ENCODE measurements around the gene EIF2S3. TPM values are rescaled to one million over a fixed set of nuclear protein-coding genes. Genes with fewer than 3 reads are reported as not detected.

EIF2S3 gene
- total RNA-seq, 1 donor from 2014 or later: 315 TPM

DNA sequence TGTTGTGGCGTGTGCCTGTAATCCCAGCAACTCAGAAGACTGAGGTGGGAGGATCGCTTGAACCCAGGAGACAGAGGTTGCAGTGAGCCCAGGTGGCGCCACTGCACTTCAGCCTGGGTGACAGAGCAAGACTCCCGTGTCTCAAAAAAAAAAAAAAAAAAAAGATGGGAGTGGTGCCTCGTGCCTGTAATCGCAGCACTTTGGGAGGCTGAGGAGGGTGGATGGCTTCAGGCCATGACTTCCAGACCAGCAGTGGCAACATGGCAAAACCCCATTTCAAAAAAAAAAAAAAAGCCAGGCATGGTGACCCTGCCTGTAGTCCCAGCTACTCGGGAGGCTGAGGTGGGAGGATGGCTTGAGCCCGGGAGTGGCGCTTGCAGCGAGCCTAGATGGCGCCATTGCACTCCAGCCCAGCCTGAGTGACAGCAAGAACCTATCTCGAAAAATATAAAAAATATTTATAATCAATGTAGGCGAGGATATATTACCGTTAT lies 27.0 kb downstream of the EIF2S3 start:
- H3K4me3 ChIP-seq (ENCODE audit: low read depth, low read length): no peak overlapping the region
- peak; percentile 56 for DNase-seq (ENCODE audit: low read depth)
- TF ChIP-seq CTCF (IDR thresholded peaks at IDR 0.05; ENCODE audit: insufficient read depth, low read length, severe bottlenecking): peak; percentile 36
- no peaks in the 10 kb centered on the region for H3K36me3 ChIP-seq (ENCODE audit: control insufficient read depth, insufficient read depth, low read length)
- no peaks in the 10 kb centered on the region for H3K27me3 ChIP-seq (ENCODE audit: control insufficient read depth, insufficient read depth, low read length)
- FAIRE-seq: no peak

DNA sequence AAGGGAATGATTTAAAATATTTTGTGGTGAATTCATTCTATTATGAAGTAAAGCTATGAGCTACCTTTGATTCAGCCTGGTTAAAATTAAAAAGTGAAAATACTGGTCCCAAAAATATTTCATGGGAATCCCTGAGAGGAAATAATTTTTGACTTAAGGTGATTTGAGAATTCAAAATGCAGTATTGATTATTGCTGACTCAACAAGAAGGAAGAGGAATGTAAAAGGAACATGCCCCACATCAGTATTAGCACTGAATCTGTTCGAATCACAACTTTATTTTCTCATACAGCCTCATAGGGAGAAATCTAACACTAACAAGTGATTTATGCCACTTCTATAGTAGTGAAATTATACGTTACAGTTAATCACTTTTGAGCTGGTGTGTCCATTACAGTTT lies 27.7 kb downstream of the EIF2S3 start:
- TF ChIP-seq CTCF (IDR thresholded peaks at IDR 0.05; ENCODE audit: insufficient read depth, low read length, severe bottlenecking): no peak
- no peak overlapping the region for H3K4me3 ChIP-seq (ENCODE audit: low read depth, low read length)
- H3K27me3 ChIP-seq (ENCODE audit: control insufficient read depth, insufficient read depth, low read length): no peaks in the 10 kb centered on the region
- FAIRE-seq (no peak), DNase-seq (ENCODE audit: low read depth) (no peak)
- no peaks in the 10 kb centered on the region for H3K36me3 ChIP-seq (ENCODE audit: control insufficient read depth, insufficient read depth, low read length)

DNA sequence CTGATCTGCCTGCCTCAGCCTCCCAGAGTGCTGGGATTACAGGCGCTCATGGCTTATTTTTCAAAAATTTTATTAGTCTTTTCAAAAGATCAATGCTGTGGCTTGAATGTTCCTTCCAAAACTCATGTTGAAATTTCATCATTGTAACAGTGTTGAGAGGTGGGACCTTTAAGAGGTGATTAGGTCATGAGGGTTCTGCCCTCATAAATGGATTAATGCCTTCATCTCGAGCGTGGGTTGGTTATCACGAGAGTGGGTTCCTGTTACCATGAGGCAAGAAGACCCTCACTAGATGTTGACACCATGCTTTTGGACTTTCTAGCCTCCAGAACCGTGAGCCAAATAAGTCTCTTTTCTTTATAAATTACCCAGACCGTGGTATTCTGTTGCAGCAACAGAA lies 30.3 kb downstream of the EIF2S3 start:
- TF ChIP-seq CTCF (IDR thresholded peaks at IDR 0.05; ENCODE audit: insufficient read depth, low read length, severe bottlenecking): no peak
- DNase-seq (ENCODE audit: low read depth): no peak
- Histone ChIP-seq H3K27me3 (ENCODE audit: control insufficient read depth, insufficient read depth, low read length) (no peaks in the 10 kb centered on the region), H3K4me3 (ENCODE audit: low read depth, low read length) (no peak overlapping the region), H3K36me3 (ENCODE audit: control insufficient read depth, insufficient read depth, low read length) (no peaks in the 10 kb centered on the region)
- FAIRE-seq: no peak

DNA sequence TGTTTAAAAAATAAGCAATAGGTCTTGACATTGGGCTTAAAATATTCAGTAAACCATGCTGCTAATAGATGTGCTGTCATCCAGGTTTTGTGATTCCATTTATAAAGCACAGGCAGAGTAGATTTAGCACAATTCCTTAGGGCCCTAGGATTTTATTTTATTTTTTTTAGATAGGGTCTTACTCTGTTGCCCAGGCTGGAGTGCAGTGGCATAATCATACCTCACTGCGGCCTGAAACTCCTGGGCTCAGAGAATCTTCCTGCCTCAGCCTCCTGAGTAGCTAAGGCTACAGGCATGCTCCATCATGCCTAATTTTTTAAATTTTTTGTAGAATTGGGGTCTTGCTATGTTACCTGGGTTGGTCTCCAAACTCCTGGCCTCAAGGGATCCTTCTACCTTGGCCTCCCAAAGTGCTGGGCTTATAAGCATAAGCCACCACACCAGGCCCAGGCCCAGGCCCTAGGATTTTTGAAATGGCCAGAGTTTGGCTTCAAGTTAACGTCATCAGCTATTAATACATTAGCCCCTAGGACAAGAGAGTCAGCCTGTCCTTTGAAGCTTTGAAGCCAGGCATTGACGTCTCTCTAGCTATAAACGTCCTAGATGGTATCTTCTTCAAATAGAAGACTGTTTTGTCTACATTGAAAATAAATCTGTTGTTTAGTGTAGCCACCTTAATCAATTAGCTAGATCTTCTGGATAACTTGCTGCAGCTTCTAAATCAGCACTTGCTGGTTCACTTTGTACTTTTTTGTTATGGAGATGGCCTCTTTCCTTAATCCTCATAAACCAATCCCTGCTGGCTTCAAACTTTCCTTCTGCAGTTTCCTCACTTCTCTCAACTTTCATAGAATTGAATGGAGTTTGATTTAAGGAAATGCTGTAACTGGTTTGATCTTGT lies 35.8 kb downstream of the EIF2S3 start:
- no peak for FAIRE-seq
- Histone ChIP-seq H3K27me3 (ENCODE audit: control insufficient read depth, insufficient read depth, low read length) (no peaks in the 10 kb centered on the region), H3K4me3 (ENCODE audit: low read depth, low read length) (no peak overlapping the region), H3K36me3 (ENCODE audit: control insufficient read depth, insufficient read depth, low read length) (no peaks in the 10 kb centered on the region)
- no peak for TF ChIP-seq CTCF (IDR thresholded peaks at IDR 0.05; ENCODE audit: insufficient read depth, low read length, severe bottlenecking)
- DNase-seq (ENCODE audit: low read depth): no peak

GRCh38 chrX:24093746-24094145 lies 39.0 kb downstream of the EIF2S3 start:
- Histone ChIP-seq H3K27me3 (ENCODE audit: control insufficient read depth, insufficient read depth, low read length) (no peaks in the 10 kb centered on the region), H3K4me3 (ENCODE audit: low read depth, low read length) (no peak overlapping the region), H3K36me3 (ENCODE audit: control insufficient read depth, insufficient read depth, low read length) (no peaks in the 10 kb centered on the region)
- TF ChIP-seq CTCF (IDR thresholded peaks at IDR 0.05; ENCODE audit: insufficient read depth, low read length, severe bottlenecking): no peak
- FAIRE-seq: no peak
- DNase-seq (ENCODE audit: low read depth): no peak

Measured in bronchial epithelial cell (primary cell).